Raji (cell line): ENCODE data around the gene NSD2.

Source experiments
- POLR2A ChIP-seq: IDR thresholded peaks from 2 replicates; pipeline ENCODE4 v1.6.1; 2011; ENCODE audit warnings: low read depth, low read length, control low read depth; ENCODE audit not compliant: insufficient read depth

NSD2 gene

DNA sequence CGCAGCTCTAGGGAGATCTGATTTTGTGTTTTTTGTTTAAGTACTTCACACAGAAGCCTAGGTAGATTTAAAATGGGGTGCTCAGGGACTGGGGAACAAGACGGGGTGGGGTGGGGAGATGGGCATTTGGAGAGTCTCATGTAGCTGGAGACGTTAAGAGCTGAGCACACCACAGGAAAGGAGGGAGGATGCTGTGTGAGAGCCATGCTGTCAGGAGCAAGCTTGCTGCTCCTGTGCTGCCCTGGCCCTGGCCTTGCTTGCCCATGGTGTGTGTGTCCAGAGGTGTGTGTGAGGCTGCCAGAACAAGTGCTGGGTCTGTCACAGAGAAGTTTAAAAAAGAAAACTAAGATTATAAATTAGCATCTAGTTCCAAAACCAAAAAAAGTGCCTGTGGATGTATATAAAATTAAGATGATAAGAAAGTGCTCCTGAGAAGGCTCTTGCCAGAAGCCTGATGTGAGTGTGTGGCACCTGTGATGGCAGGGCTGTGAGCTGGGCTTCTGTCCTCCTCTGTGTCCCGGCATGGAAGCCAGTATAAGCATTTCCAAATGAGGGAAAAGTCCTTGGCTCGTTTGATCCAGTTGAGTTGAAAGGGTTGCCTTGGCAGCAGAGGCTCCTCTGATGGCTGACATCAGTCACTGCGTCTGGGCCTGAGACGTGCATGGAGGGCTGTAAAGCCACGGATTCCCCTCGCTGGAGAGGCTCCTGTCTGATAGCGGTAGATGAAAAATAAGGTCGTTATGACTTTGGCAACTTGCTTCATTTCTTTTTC is 74.1 kb downstream of the NSD2 start:
- TF ChIP-seq POLR2A = no peak

DNA sequence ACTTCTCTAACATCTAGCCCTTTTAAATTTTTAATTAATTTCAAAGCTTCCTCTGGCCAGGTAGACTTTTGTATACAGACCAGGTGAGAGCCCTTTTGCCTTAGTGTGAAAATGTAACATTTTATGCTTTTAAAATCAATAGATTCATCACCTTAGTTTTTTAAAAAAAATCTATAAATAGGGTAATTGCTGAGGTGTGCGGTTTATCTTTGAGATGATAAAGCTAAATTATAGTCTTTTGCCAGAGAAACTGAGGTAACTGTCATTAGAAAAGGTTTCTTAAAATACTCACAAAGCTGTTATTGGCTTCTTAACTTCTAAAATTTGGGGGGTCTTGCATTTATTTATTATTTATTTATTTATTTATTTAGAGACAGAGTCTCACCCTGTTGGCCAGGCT is 74.7 kb downstream of the NSD2 start:
- TF ChIP-seq POLR2A = no peak

DNA sequence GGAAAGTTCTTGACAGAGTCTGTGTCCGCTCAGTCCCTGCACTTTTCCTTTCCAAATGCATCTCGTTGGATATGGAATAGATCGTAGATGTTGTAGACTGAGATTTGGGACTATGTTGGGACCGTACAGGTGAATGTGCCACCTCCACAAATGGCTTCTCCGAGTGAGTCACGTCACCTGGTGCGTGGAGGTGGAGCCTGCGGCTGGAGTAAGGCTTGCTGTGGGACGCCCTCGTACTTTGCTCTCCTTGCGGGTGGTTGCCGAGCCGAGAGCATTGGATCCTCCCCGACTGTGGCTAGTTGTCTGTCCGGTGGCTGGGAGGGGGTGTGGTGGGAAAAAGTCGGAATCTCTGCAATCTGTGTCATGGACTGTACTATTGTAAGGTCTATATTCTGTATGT is 77.0 kb downstream of the NSD2 start:
- no peak for TF ChIP-seq POLR2A

DNA sequence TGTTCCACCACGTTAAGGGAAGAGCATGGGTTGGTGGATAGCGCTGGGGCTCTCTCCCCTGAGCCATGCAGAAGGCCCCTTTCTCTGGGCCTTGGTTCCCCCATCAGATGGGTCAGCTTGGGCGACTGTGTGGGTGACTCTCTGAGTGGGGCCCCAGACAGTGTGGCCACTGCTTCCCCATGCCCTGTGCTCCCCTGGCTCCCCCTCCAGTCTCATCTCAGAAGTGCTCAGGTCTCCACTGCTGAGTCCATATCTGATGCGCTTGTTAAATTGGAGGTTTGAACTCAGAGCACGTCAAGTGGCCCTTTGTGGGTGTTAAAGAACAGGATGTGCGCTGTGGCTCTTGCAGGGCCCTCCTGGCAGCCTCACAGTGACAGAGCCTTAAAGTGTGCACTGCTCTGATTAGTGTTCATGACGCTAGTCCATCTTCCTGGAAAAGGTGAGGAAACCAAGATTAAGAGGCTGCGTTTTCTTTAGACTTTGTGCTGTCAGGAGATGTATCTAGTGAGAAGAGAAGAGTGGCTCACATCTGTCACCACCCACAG is 77.8 kb downstream of the NSD2 start:
- no peak for TF ChIP-seq POLR2A

DNA sequence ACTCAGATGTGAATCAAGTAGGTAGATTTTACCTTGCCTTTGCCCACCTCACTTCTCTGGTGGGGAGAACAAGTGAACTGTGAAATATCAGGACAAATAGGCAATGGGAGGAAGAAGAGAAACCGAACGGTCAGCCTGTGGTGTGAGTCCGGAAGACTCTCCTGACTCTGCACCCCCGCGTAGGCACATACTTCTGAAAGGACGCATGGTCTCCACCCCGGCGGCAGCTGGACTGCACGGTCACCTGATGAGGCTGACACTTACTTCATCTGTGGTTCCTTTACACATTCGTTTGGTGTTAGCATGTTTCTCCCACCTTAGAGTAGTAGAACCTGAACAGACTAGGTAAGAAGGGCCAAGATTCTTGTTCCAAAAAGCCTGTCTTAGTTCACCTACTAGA is 79.2 kb downstream of the NSD2 start:
- TF ChIP-seq POLR2A = no peak

DNA sequence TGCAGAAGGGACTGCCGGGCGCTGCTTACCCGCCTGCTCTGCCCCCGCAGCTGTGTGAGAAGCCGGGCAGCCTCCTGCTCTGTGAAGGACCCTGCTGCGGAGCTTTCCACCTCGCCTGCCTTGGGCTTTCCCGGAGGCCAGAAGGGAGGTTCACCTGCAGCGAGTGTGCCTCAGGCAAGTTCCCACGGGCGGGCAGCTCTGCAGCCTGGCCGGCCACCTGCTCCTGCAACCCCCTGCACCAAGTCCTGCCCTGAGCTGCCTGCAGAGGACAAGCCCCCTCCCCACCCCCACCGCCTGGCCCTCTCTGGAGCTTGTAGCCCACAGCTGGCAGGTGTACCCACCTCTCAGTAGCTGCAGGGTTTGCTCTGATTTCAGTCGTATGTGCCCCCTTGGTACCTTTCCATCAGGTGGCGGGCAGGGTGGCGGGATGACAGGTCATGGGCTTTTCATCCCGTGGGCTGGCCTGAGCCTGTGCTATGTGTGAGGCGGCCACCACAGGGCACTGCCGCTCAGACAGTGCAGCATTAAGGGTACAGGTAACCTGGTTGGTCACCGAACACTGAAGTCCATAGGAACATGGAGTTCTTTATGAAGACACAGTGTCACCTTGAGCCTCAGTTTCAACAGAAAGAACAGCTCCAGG is 81.0 kb downstream of the NSD2 start:
- TF ChIP-seq POLR2A = no peak

DNA sequence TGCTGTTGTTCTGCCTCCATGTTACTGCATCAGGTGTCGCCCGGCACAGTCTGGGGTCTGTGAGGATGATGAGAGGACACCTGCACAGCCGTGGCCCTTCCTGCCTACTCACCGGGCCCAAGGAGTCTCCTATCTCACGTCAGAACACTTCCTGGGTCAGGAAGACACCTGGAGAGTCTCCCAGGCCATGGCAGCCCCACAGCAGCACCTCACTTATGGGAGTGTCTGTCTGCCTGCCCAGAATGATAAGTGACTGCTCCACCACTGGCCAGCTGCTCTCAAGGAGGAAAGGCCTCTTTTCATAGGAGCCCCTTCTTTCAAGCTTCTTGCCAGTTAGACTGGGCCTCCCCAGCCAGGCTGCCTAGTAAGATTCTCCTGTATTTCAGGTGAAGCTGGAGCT is 81.5 kb downstream of the NSD2 start:
- TF ChIP-seq POLR2A = no peak

DNA sequence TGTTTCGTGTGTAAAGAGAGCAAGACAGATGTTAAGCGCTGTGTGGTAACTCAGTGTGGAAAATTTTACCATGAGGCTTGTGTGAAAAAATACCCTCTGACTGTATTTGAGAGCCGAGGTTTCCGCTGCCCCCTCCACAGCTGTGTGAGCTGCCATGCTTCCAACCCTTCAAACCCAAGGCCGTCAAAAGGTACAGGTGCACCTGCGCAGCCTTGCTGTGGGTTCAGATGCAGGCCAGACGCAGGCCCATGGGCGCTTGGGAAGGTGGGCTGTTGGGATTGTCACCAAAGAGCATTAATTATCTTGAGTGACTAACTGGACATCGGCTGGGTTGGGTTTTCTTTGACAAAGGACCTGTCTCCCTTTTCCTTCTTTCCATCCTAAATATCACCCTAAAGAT is 82.1 kb downstream of the NSD2 start:
- TF ChIP-seq POLR2A = no peak

DNA sequence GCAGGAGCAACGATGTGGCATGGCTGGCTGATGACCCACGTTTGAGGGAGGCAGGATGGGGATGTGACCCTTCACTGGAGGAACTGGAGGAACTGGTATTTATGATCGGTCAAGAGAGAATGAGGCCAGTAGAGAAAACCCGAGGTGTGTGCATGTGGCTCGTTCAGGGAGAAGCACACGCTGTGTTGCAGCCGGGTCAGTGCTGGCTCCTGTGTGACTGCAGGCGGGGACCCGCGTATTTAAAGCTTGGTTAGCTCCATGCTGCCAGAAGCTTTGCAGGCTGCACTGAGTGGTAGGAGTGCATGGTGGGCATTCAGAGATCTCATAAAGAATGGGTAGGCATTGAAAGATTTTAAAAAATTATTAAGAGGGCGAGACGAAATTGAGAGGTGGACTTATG is 85.4 kb downstream of the NSD2 start:
- TF ChIP-seq POLR2A = no peak

DNA sequence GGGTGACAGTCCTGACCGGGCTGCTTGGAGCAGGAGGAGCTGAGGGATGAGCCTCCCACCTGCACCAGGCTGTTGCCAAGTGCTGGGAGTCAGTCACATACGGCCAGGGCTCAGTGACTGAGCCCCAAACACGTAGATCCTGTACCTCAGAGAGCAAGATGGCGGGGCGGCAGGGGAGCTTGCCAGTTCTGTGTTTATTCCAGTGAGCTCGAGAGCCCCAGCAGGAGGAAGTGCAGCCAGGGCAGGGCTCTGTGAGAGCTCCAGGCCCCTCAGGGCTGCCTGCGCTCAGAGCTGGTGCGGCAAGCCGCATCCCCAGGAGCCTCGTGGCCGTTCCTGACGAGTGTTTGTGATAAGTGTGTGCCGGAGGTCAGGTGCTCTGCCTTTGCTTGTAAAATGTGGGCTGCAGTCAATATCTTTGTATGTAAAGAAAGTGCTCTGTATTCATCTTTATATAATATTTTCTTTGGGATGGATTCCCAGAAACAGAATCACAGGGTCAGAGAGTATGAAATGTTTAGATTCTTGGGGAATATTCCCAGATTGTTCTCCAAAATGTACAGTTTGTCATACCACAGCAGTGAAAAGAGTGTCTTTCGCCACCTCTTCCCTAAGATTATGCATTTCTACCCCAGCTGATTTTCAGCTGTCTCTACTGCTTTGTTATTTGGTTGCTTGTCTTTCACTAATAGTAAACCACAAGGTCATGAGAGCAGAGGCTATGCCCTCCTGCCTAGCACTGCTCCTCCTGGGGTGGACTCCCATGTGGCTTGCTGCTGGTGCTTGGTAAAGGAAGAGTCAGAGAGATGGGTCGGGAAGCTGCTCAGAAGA is 87.3 kb downstream of the NSD2 start:
- no peak for TF ChIP-seq POLR2A

DNA sequence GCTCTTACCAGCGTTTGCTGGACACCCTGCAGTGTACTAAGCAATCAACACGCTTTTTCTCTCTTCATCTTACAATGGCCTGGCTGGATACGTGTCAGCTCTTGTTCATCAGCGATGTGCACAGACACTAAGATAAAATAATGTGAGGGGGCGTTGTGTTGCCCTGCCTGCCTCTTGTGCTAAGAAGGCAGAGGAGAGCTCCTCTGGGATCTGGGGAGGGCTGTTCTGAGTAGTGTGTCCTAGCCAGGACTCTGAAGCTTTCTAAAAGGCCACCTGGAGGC is 87.9 kb downstream of the NSD2 start:
- TF ChIP-seq POLR2A = no peak

DNA sequence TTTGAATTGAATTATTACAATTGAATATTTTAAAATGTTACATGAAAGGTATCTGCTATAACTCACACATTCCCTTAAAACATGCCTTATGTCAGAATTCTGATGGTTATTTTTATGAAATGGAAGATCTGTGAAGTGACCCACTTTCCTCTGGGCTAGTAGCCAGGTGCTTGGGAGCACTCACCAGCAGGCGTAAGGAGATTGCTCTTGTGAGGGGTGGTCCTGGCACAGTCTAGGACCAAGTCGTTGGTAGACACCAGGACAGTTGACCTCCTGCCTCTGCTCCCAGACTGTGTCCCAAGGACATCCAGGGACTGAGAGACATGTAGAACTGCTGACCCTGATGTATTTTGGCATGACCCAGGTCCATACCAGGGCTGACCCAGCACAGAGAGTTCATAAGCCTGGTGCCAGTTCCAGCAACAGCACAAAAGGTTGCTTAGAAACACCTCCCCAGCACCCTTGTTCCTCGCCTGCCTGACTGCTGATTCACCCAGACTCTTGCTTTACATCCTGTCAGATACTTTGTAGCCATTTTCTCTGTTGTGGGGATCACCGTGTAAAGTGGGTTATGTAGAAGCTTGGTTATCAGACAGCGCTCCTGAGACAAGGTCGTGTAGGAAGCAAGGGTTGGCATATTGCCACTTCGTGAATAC is 89.1 kb downstream of the NSD2 start:
- no peak for TF ChIP-seq POLR2A

DNA sequence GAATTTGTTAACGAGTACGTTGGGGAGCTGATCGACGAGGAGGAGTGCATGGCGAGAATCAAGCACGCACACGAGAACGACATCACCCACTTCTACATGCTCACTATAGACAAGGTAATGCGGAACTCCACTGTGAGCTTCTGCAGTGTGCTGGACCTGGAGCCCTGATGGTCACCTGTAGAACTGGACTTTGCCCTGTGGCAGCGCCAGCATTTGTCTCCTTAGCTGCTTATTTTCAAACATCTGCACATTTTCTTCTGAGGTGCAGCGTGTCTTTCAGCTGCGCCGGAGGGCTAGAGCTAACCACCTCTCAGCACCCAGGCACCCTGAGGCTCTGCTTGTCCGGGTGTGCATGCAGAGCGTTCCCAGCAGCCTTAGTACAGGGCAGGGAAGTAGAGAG is 89.8 kb downstream of the NSD2 start:
- no peak for TF ChIP-seq POLR2A

DNA sequence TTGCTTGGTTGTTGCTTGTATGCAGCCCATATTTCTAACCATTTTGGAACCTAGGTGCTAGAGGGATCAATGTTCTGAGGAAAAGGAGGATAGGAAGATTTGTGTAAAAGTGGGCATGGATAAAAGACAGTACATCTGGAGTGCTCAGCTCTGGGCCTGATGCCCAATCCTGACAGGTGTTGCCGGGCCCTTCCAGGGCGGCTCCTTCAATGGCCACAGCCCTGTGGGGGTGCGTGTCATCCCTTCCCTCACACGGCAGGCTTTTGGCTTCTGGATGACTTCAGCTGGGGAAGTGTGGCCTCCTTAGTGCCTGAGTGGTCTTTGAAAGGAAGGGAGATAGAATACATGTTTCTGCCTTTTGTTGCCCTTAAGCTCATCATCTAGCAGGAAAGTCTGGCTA is 90.4 kb downstream of the NSD2 start:
- TF ChIP-seq POLR2A = no peak

DNA sequence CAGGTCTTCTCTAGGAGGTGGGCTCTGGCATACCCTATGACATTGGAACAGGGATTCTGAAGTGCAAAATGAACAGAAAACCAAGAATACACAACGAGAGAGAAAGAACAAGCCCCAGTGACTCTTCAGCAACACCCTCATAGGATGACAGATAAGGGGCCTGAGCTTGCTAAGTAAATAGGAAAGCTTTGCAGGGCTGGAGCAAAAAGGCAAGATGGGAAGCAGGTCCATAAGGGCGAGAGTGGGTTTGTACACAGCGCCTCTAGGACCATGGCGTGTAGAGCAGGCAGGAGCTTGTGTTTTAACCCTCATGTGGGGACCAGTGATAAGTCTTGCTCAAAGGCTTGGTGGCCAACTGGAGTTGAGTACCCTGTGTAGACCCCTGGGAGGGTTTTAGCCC is 91.8 kb downstream of the NSD2 start:
- TF ChIP-seq POLR2A = no peak
